PFSK-1 (cell line): ENCODE data around the gene ZNF662.

Source experiments
- FOXP2 ChIP-seq: optimal IDR thresholded peaks from 2 replicates; pipeline ENCODE3; 2011; ENCODE audit warnings: borderline replicate concordance, control low read depth, inconsistent platforms; ENCODE audit not compliant: insufficient read depth; ENCODE audit errors: extremely low read length, extremely low read depth
- POLR2AphosphoS5 ChIP-seq: IDR thresholded peaks from 2 replicates; pipeline ENCODE4 v1.6.1; 2012; ENCODE audit warnings: low read depth, mild to moderate bottlenecking, control low read depth, low read length, moderate library complexity
- SIN3A ChIP-seq: IDR thresholded peaks from 2 replicates; pipeline ENCODE4 v1.6.1; 2012; ENCODE audit warnings: mild to moderate bottlenecking, low read length, moderate library complexity, borderline replicate concordance; ENCODE audit not compliant: insufficient read depth
- TAF1 ChIP-seq: IDR thresholded peaks from 2 replicates; pipeline ENCODE4 v1.6.1; 2012; ENCODE audit warnings: low read length, control low read depth, borderline replicate concordance; ENCODE audit not compliant: insufficient read depth
- TF ChIP-seq, protein P1 (sequence below), 2 experiments: IDR thresholded peaks; 2 replicates each; pipeline versions ENCODE4 v1.6.1 to v1.8.0; 2011 to 2012; ENCODE audit warnings: low read depth in 2 of 2, low read length in 2 of 2, control low read depth in 1 of 2, inconsistent platforms in 1 of 2, mild to moderate bottlenecking in 1 of 2, moderate library complexity in 1 of 2; ENCODE audit not compliant: insufficient read depth in 1 of 2

Gene ZNF662

DNA sequence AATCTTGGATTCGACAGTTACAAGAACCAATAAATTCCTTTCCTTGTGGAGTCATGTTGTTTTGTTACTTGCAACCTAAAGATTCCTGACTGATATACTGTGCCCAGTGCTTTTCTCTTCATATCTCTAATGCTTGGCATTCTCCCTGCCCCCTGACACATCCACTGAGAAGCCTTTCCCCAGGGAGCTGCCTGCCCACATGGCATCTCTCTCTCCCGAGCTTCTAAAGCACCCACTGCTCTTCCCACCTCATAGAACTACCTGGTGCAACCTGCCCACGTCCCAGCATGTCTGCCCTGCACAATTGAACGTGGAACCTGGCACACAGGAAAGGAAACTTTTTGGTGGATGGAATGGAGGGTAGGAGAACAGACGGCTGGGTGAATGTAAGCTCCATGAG, 37.1 kb upstream of the ZNF662 start:
- TF ChIP-seq FOXP2 (no peak), POLR2AphosphoS5 (no peak), SIN3A (no peak), TAF1 (no peak)

DNA sequence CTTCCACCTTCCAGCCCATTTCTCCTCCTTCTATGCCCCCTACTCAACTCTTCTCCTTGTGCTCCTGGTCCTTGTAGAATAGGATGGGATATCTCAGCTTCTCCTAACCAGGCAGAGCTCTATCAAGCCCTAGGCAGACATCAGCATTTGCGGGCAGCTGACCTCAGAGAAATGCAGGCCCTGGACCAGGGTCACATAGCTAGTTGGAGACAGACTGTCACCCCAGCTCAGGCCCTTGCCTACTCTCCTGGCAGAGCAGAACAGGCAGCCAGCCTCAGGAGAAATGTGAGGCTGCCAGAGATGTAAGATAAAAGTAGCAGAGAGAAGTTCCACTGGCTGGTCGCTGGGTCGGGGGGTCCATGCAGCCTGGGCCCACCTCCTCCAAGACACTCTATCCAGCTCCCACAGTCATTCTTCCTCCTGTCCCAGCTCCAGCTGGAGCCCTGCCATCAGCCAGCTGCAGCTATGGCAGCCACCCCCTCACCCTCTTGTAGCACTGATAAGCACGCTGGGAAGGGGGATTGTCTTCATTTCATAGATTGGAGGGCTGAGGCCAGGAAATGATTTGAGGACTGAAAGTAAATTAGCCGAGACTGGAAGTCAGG, 34.2 kb upstream of the ZNF662 start:
- TF ChIP-seq, protein P1, sequence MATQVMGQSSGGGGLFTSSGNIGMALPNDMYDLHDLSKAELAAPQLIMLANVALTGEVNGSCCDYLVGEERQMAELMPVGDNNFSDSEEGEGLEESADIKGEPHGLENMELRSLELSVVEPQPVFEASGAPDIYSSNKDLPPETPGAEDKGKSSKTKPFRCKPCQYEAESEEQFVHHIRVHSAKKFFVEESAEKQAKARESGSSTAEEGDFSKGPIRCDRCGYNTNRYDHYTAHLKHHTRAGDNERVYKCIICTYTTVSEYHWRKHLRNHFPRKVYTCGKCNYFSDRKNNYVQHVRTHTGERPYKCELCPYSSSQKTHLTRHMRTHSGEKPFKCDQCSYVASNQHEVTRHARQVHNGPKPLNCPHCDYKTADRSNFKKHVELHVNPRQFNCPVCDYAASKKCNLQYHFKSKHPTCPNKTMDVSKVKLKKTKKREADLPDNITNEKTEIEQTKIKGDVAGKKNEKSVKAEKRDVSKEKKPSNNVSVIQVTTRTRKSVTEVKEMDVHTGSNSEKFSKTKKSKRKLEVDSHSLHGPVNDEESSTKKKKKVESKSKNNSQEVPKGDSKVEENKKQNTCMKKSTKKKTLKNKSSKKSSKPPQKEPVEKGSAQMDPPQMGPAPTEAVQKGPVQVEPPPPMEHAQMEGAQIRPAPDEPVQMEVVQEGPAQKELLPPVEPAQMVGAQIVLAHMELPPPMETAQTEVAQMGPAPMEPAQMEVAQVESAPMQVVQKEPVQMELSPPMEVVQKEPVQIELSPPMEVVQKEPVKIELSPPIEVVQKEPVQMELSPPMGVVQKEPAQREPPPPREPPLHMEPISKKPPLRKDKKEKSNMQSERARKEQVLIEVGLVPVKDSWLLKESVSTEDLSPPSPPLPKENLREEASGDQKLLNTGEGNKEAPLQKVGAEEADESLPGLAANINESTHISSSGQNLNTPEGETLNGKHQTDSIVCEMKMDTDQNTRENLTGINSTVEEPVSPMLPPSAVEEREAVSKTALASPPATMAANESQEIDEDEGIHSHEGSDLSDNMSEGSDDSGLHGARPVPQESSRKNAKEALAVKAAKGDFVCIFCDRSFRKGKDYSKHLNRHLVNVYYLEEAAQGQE (IDR thresholded peaks at IDR 0.05; ENCODE audit: insufficient read depth in 1 of 2, low read depth in 2 of 2, low read length in 2 of 2), result no peak
- no peak for TF ChIP-seq SIN3A
- no peak for TF ChIP-seq POLR2AphosphoS5

- TF ChIP-seq TAF1, result no peak
- TF ChIP-seq FOXP2, result no peak
- TF ChIP-seq, protein P1 (IDR thresholded peaks at IDR 0.05; ENCODE audit: insufficient read depth in 1 of 2, low read depth in 2 of 2, low read length in 2 of 2), result no peak
- TF ChIP-seq POLR2AphosphoS5, result no peak
- no peak for TF ChIP-seq SIN3A
These were observed 33.2 kb upstream of the ZNF662 start for GRCh38 chr3:42872718-42873117.

DNA sequence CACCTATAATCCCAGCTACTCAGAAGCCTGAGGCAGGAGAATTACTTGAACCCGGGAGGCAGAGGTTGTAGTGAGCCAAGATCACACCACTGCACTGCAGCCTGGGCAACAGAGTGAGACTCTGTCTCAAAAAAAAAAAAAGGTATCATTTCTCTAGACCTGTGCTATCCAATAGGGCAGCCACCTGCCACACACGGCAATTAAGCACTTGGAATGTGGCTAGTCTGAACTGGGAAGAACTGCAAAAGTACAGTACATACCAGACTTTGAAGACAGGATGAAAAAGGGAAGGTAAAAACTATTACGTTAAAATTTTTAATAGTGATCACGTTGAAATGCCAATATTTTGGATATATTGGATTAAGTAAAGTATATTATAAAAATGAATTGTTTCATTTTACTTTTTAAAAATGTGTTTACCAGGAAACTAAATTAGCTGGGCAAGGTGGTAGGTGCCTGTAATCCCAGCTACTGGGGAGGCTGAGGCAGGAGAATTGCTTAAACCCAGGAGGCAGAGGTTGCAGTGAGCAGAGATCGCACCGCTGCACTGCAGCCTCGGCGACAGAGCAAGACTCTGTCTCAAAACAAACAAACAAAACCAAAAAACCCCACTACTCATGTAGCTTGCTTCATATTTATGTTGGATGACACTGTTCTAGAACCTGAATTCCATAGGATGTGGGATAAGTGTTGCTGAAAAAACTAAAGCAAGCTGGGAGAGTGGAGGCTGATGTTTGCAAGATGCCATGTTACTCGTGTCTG, 32.5 kb upstream of the ZNF662 start:
- TF ChIP-seq POLR2AphosphoS5, result no peak
- no peak for TF ChIP-seq TAF1
- TF ChIP-seq FOXP2, result no peak
- TF ChIP-seq SIN3A, result no peak
- TF ChIP-seq, protein P1 (IDR thresholded peaks at IDR 0.05; ENCODE audit: insufficient read depth in 1 of 2, low read depth in 2 of 2, low read length in 2 of 2), result no peak

GRCh38 chr3:42874749-42875148, 31.2 kb upstream of the ZNF662 start:
- TF ChIP-seq, protein P1 (IDR thresholded peaks at IDR 0.05; ENCODE audit: insufficient read depth in 1 of 2, low read depth in 2 of 2, low read length in 2 of 2), result no peak
- no peak for TF ChIP-seq POLR2AphosphoS5
- no peak for TF ChIP-seq SIN3A
- TF ChIP-seq TAF1, result no peak
- TF ChIP-seq FOXP2, result no peak
